Measurements from ENCODE around the gene YPEL2. TPM values are rescaled to one million over a fixed set of nuclear protein-coding genes. Genes with fewer than 3 reads are reported as not detected.
"Not testable (repeated sequence)": the region's sequence is repeated elsewhere in the genome, so short reads cannot be mapped to it uniquely, and the experiment has no call there.

YPEL2 gene
- polyA plus RNA-seq, 2 of the 4 experiments (the other 2 are of a cell fraction): 5.4 to 8.2 TPM

- ChIA-PET POLR2A (no interaction called here), CTCF (interaction anchor here (0.6 to 1.9 kb wide), 2 partner anchors 79 to 83 kb away, joined by 4 read pairs; no protein-coding TSS in a partner anchor)
- Histone ChIP-seq H3K9me3 (no peaks in the 10 kb centered on the region), H3K4me3 (no peak overlapping the region), H3K27ac (no peak overlapping the region), H3K4me2 (no peak overlapping the region), H3K4me1 (no peaks in the 10 kb centered on the region)
- WGBS (ENCODE audit: missing lambda C conversion rate): 82% methylated on average over 5 of the region's 7 CpGs
- DNase-seq (ENCODE audit: low read depth in 1 of 2, low spot score in 1 of 2) (no peak), FAIRE-seq (no peak), ATAC-seq (no peak)
- TF ChIP-seq MYC (IDR thresholded peaks at IDR 0.05; ENCODE audit: borderline replicate concordance, low read length) (no peak), PHF8 (IDR thresholded peaks at IDR 0.05; ENCODE audit: borderline replicate concordance, low read depth) (no peak), EP300 (IDR thresholded peaks at IDR 0.05) (no peak), BHLHE40 (IDR thresholded peaks at IDR 0.05; ENCODE audit: low read depth, low read length) (no peak), ZSCAN20 (CRISPR knock-in tag; IDR thresholded peaks at IDR 0.05) (no peak), JUN (IDR thresholded peaks at IDR 0.05) (no peak), JUNB (IDR thresholded peaks at IDR 0.05) (no peak), POLR2AphosphoS2 (conservative IDR thresholded peaks at IDR 0.05; ENCODE audit: low read length) (no peak), HDAC2 (IDR thresholded peaks at IDR 0.05) (no peak), NPAS2 (CRISPR knock-in tag; IDR thresholded peaks at IDR 0.05; ENCODE audit: borderline replicate concordance) (no peak), CHD2 (IDR thresholded peaks at IDR 0.05; ENCODE audit: low read length, partially characterized antibody) (no peak)
- TF ChIP-seq, protein P1, sequence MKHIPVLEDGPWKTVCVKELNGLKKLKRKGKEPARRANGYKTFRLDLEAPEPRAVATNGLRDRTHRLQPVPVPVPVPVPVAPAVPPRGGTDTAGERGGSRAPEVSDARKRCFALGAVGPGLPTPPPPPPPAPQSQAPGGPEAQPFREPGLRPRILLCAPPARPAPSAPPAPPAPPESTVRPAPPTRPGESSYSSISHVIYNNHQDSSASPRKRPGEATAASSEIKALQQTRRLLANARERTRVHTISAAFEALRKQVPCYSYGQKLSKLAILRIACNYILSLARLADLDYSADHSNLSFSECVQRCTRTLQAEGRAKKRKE (CRISPR knock-in tag; IDR thresholded peaks at IDR 0.05; ENCODE audit: low read depth): no peak
- TF ChIP-seq, protein P2, sequence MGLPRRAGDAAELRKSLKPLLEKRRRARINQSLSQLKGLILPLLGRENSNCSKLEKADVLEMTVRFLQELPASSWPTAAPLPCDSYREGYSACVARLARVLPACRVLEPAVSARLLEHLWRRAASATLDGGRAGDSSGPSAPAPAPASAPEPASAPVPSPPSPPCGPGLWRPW (IDR thresholded peaks at IDR 0.05): no peak
- TF ChIP-seq, protein P3, sequence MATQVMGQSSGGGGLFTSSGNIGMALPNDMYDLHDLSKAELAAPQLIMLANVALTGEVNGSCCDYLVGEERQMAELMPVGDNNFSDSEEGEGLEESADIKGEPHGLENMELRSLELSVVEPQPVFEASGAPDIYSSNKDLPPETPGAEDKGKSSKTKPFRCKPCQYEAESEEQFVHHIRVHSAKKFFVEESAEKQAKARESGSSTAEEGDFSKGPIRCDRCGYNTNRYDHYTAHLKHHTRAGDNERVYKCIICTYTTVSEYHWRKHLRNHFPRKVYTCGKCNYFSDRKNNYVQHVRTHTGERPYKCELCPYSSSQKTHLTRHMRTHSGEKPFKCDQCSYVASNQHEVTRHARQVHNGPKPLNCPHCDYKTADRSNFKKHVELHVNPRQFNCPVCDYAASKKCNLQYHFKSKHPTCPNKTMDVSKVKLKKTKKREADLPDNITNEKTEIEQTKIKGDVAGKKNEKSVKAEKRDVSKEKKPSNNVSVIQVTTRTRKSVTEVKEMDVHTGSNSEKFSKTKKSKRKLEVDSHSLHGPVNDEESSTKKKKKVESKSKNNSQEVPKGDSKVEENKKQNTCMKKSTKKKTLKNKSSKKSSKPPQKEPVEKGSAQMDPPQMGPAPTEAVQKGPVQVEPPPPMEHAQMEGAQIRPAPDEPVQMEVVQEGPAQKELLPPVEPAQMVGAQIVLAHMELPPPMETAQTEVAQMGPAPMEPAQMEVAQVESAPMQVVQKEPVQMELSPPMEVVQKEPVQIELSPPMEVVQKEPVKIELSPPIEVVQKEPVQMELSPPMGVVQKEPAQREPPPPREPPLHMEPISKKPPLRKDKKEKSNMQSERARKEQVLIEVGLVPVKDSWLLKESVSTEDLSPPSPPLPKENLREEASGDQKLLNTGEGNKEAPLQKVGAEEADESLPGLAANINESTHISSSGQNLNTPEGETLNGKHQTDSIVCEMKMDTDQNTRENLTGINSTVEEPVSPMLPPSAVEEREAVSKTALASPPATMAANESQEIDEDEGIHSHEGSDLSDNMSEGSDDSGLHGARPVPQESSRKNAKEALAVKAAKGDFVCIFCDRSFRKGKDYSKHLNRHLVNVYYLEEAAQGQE (IDR thresholded peaks at IDR 0.05): no peak
- TF ChIP-seq, protein P4, sequence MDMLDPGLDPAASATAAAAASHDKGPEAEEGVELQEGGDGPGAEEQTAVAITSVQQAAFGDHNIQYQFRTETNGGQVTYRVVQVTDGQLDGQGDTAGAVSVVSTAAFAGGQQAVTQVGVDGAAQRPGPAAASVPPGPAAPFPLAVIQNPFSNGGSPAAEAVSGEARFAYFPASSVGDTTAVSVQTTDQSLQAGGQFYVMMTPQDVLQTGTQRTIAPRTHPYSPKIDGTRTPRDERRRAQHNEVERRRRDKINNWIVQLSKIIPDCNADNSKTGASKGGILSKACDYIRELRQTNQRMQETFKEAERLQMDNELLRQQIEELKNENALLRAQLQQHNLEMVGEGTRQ (IDR thresholded peaks at IDR 0.05): no peak
Measured at GRCh38 chr17:59392973-59393679, 61.7 kb downstream of the YPEL2 start.

DNA sequence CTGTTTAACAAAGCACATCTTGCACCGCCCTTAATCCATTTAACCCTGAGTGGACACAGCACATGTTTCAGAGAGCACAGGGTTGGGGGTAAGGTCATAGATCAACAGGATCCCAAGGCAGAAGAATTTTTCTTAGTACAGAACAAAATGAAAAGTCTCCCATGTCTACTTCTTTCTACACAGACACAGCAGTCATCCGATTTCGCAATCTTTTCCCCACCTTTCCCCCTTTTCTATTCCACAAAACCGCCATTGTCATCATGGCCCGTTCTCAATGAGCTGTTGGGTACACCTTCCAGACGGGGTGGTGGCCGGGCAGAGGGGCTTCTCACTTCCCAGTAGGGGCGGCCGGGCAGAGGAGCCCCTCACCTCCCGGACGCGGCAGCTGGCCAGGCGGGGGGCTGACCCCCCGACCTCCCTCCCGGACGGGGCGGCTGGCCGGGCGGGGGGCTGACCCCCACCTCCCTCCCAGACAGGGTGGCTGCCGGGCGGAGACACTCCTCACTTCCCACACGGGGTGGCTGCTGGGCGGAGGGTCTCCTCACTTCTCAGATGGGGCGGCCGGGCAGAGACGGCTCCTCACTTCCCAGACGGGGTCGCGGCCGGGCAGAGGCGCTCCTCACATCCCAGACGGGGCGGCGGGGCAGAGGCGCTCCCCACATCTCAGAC, 62.4 kb downstream of the YPEL2 start:
- H3K4me1 ChIP-seq; H3K9me3 ChIP-seq; ATAC-seq; FAIRE-seq; DNase-seq (ENCODE audit: low read depth in 1 of 2, low spot score in 1 of 2); CTCF ChIA-PET; H3K4me3 ChIP-seq; H3K4me2 ChIP-seq; POLR2A ChIA-PET; H3K27ac ChIP-seq: not testable (repeated sequence)
- WGBS (ENCODE audit: missing lambda C conversion rate): 92% methylated on average over 10 of the region's 35 CpGs
- peak in 1 of 2 experiments; percentile 43; a peak in 2 of 4 replicates for TF ChIP-seq CEBPB (IDR thresholded peaks at IDR 0.05)

Data from A549 (cell line).